Measurements from ENCODE around the gene CDH19.

CDH19 gene, protein sequence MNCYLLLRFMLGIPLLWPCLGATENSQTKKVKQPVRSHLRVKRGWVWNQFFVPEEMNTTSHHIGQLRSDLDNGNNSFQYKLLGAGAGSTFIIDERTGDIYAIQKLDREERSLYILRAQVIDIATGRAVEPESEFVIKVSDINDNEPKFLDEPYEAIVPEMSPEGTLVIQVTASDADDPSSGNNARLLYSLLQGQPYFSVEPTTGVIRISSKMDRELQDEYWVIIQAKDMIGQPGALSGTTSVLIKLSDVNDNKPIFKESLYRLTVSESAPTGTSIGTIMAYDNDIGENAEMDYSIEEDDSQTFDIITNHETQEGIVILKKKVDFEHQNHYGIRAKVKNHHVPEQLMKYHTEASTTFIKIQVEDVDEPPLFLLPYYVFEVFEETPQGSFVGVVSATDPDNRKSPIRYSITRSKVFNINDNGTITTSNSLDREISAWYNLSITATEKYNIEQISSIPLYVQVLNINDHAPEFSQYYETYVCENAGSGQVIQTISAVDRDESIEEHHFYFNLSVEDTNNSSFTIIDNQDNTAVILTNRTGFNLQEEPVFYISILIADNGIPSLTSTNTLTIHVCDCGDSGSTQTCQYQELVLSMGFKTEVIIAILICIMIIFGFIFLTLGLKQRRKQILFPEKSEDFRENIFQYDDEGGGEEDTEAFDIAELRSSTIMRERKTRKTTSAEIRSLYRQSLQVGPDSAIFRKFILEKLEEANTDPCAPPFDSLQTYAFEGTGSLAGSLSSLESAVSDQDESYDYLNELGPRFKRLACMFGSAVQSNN

DNA sequence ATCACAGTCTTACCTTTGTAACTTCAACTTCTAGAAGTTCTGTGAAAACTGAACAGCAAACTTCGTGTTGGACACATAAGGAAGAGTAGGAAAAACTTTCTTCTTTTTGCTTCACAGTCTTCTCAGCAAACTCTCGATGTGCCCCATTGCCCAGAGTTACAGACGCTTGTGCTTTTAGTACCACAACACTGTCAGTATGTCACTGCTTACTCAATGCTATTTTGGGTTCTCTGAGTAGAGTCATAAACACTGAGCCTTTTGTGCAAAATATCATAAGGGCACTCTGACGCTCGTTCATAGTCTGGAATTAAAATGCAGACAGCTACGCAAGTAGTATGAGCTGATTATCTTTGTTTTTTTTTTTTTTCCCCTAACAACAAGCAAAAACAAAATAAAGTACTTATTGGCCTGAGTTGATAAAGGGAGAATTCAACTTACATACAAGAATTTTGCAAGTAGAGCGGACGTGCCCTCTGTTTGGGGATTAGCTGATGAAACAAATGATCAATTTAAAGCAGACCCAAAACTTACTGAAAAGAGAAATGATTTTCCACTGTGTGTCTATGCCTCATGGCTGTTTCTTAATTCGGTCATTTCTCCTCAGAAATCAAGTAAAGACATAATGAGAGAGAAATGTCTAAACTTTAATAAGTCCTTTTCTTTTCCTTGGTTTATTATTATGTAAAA, at the start of gene CDH19:
TSS of gene CDH19 (minus strand) at position 150 of the 687 bp plus-strand sequence. CDS start 31,886 bp downstream, outside the sequence.
- no peak for DNase-seq (ENCODE audit: low spot score)

DNA sequence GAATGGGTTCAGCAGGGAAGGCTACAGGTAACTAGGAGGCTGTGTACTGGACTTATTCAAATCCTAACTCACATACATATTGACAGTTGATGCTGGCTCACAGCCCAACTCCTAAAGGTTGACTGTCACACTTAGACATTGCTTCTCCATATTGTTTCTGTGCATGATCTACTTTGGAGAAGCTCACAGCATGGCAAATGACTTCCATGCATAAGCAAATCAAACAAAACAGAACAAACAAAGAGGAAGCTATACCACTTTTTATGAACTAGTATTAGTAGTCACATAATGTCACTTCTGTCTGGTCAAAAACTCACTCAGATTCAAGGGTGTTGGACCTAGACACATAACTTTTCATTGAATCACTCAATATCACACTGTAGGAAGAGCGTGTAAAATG, 43.8 kb upstream of the CDH19 start:
- no peak for DNase-seq (ENCODE audit: low spot score)

DNA sequence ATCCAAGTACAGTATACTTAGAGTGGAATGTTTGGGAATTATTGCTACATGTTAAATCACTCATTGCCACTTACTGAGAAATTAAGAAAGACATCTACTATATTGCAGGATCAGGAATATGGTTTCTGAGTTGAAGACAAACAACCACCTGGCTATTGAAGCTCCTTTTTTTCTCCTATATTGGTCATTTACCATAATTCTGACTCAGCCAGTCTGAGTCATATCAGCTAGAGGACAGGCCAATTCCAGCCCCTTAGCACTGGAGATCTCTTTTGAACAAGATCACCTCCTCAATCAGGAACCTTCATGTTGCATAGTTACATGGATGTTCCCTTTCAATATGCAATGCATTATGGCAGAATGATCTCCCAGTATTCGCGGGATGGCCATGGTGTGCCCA, 42.7 kb upstream of the CDH19 start:
- DNase-seq (ENCODE audit: low spot score): no peak

DNA sequence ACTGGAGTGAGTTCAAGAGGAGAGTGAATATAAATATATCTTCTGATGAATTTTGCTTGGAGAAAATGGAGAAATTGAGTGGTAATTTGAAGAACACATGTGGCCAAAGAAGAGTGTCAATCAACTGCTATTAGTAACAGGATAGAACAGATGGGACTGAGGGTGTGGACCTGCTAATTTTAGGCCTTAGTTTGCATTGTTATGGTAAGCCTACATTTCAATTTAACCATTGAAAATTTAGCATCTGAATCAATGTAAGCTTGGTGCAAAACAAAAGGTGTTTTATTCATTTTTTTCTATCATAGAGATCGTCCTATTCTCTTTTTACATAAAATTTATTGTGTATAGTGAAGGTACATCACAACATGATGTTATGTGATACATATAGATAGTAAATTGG, 42.1 kb upstream of the CDH19 start:
- no peak for DNase-seq (ENCODE audit: low spot score)

DNA sequence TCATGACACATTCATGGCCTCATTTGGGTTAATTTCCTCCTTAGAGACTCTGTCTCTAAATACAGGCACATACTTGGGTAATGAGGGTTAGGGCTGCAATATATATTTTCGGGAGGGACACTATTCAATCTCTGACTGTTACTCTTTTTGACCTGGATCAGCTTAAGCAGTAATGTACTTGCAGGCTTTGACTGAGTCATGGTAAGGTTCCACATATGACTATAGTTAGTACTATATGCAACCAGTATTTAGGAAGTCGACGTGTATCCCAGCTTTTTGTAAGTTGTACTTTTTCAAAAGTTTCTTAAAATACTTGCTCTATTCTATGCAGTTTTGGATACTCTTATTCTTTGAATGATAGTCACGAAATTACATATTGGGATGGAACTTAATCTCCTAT, 37.2 kb upstream of the CDH19 start:
- no peak for DNase-seq (ENCODE audit: low spot score)

DNA sequence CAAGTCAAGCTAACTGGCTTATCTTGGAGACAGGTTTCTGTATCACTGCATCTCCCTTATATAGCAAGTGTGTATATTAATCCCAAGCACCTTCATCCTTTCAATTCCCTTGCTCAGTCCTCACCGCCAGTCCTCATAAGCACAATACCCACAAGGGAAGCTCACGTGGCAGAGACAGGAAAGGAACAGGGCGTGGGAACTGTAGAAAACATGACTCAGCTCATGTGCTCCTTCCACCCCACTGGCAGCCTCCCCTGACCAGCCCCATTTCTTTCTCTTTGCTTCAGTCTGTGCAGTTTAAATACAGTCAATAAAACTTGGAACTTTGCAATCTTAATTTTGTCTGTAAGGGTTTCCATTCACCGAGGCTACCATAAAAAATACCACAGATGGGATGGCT, 36.5 kb upstream of the CDH19 start:
- no peak for DNase-seq (ENCODE audit: low spot score)

DNA sequence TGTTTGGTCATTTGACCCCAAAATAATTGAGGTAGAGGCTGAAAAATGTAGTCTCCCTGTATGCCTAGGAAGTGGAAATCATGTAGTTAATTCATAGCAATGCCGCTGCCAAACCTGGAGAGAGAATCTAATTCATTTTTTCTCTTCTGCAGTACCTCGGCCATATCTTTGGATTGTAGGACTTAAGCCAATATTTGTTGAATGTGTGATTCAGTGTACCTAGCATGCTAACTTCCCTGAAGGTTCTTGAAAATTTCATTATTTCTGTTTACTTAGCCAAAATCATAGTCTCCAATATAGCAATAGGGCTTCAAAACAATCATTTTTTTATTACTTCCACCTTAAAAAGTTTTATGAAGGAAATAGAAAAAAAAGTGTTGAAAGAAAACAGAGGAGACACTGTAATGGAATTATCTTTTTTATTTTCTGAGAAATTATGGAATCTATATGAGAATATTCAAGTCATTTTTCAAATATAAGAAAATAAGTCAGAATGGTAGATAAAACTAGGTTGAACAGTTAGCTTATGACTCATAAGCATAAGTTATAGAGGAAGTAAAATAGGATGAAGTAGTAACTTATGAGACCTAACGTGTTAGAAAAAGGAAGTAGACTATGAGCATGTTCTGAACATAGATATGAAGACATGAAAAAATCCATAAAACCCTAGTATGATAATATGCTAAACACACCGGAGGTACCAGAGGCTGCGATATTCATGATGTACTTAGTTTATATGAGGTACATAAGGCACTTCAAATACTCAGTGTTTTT, 35.2 kb upstream of the CDH19 start:
- DNase-seq (ENCODE audit: low spot score): no peak

DNA sequence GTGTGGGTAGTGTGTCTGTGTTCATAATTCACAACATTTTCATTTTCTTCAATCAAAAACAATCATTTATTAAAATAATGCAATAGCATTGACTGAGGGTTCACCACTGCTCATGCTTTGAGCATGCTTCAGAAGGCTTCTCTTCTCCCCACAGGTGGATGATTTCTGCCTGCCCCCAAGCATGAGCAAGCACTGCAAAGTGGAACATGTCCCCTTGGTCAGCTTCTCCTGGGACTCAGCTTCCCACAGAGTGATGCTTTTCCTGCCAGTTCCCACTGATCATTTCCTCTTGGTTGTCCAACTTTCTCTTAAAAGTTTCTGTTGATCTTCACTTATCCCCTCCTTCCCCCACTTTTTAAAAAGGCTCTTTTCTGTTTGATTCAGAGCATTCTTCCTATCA, 31.5 kb upstream of the CDH19 start:
- no peak for DNase-seq (ENCODE audit: low spot score)

DNA sequence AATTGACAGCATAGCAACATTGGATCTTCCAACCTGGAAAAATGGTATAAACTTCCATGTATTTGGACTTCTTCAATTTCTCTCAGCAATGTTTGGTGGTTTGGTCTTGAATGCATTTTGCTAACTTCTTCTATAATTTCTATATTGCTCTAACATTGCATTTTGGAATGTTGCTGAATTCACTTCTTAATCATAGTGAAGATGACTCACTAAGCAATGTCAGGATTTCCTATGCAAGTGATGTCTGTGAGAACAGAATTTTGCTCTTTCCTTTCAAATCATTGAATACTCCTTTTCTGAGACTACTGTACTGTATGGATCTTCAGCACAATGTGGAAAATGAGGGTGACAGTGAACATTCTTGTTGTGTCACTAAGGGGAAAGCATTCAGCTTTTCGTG, 28.9 kb upstream of the CDH19 start:
- no peak for DNase-seq (ENCODE audit: low spot score)

DNA sequence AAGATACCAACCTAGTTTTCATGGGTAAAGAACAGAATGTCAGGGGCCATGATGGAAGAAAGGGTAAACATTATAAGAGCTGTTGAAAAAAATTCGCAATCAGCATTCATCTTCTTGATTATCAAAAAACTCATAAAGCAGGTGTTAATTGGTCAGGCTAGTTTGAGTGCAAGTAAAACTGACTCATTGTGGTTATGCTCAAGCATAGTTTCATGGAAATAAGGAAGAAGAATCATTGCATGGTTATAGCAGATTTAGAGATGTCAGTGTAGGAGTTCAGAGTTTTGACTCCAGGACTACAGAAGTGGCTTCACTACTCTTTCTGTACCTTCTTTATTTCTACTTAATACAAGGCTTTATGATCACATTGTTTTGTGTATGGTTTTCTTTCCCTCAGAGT, 26.9 kb upstream of the CDH19 start:
- no peak for DNase-seq (ENCODE audit: low spot score)

DNA sequence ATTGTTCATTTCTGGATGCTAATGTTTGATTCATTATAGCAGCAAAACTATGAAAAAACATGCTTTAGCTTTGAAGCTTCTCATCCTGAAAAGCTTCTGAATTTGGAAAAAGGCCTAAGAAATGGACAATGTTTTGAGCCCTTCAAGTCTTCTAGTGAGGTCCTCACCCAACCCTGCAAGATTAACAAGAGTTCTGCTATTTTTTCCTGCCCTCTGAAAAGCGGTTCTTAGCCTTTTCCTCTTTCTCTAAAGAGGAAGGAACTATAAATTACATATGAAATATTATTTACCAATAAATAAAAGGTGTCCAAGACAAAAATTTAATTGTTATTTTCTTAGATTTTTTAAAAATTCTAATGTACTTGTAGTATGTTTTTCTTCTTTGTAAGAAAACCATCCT, 19.9 kb upstream of the CDH19 start:
- DNase-seq (ENCODE audit: low spot score): no peak

DNA sequence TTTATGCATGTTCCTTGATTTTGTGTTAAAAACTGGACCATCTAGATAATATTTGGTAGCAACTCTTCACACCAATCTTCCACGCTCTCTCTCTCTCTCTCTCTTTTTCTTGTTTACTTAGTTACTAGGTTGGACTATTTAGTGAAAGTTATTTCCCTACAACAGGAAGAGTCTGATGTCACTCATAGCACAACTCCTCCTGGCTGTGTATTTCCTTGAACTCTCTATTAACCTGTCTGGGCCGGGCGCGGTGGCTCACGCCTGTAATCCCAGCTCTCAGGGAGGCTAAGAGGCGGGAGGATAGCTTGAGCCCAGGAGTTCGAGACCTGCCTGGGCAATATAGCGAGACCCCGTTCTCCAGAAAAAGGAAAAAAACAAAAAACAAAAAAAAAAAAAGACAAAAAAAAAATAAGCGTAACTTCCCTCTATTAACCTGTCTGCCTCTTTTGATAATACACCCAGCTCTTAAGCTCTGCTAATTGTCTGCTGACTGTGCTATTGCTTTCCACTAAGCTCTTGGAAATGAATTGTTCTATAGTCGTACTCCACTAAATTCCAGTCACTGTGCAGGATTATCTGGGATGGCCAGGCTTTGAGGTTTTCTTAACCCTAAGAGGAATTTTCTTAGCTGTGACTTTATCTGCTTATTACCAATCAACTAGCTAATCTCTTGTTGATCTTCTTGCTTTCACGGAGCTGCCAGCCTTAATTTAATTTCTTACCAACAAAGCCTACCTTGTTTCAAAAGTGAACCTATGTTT, 18.1 kb upstream of the CDH19 start:
- DNase-seq (ENCODE audit: low spot score): no peak

DNA sequence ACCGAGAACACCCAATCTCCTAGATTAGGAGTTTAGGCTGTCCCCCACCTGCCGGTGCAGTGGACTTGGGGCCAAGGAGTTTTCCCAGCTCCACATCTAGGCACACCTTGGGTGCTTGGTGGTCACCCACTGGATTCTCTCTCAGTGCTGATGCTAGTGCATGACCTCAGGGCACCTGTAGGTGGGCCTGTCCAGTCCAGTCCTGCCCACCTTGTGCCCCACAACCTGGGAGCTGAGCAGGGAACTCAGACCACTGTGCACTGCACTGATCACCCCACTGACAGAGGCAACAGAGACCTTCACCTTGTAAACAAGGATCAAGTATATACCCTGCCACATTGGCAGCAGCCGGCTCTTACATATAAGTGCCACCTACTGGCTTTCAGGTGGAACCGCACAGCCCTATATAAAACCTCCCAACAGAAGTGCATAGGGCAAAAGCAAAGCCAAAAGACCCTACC, 12.7 kb upstream of the CDH19 start:
- no peak for DNase-seq (ENCODE audit: low spot score)

DNA sequence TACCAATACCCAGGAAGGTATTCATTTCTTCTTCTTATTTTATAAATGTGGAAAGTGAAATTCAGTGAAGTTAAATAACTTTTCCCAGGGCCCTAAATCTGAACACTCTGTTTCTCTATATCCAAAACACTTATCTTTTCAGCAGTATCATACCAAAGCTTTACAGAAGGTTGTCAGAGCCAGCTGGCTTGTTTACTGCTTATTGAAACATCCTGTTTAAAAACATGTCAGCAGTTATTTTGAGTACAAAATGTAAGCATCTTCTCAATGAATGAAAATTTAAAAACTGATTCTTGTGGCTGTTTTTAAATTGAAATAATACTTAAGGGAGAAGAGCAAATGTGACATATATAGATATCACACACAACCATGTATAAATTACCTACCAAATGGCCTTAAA, 11.3 kb upstream of the CDH19 start:
- DNase-seq (ENCODE audit: low spot score): no peak

DNA sequence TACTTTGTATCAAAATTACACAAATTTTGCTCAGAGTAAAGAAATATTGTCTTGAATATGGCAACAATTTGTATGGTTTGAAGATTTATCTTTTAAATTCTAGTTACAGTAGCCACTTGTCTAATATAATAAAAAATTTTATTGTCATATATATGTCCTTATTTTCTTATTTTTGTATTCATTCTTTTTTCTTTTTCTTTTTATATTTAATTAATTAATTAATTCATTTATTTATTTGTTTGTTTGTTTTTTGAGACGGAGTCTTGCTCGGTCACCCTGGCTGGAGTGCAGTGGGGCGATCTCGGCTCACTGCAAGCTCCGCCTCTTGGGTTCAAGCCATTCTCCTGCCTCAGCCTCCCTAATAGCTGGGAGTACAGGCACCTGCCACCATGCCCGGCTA, 3.7 kb upstream of the CDH19 start:
- DNase-seq (ENCODE audit: low spot score): no peak

DNA sequence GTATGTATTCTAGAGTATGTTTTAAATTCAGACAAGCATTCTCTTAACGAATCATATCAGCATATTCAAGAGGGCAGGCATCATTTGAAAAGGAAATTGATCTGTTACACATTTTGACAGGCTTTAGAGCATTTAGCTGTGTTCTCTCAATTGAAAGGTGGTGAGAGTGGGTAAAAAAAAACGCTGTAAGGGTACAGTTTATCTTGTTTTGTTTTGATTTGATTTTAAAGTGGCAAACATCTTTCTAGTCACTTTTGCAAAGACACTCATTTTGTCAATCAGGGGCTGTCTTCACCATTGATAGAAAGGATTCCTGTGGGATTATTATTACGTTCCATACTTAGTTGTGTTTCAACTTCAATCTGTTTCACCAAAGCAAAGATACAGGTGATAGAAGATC, 2.2 kb downstream of the CDH19 start:
- DNase-seq (ENCODE audit: low spot score): no peak

DNA sequence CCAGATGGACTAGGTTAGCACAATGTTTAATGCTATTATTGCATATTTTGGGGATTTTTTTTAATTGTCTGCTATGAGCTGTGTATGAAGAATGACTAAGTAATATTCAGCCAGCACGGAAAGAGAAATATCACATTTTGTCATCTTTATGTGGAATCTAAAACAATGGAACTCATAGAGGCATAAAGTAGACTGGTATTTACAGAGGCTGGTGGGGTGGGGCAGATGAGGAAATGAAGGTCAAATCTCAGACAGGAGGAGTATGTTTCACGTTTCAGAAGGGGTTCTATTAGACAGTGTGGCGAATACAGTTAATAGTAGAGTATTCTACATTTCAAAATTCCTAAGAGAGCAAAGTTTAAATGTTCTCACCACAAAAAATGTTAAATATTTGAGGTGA, 4.7 kb downstream of the CDH19 start:
- no peak for DNase-seq (ENCODE audit: low spot score)

DNA sequence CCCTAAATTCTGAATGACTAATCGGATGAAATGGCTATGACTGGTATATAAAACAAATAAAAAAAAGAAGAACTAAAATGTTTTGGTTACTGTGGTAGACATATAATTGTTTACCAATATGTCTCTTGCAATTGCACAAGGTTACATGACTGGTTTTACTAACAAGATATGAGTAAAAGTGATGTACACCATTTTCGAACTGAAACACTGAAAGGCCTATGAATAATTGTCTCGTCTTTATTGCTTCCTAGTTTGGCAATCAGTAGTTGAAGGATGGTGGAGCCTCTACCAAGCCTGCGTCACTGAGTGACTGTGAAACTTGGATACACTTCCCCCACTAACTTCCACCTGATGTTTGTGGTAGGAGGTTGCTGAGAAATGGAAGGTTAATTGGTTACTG, 16.5 kb downstream of the CDH19 start:
- no peak for DNase-seq (ENCODE audit: low spot score)

DNA sequence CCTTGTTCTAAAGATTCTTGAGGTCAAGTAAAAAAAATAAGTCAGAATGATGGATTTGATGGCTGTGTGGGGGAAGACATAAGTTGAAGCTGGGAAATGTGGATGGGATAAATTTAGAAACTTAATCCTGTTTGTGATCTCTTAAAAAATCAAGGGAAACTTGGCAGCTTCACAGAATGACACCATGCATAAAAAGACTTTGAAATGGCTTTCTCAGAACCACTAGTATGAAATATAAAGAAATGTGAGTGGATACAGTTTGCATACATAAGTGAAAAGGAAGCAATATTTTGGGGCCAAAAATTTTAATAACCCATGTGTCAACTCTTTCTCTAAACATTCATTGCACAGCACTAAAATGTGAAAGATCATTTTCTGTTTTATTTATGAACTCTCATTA, 21.7 kb downstream of the CDH19 start:
- DNase-seq (ENCODE audit: low spot score): no peak

DNA sequence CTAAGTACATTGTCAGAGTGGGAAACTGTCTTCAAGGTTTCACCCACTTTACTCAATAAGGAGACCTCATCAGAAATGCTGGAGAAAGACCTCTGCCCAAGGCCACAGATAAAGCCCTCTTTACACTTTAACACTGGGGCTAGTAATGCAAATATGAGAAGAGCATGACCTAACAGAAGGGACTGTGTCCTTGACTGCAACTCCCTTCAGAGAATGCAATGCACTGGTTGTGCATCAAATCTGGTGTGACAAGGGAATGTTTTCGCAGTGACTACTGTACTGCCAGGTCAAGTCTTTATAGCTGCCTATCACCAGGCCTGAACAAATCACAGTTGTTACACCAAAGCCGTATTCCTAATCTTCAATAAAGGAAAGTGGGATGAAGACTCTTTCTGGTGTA, 28.6 kb downstream of the CDH19 start:
- no peak for DNase-seq (ENCODE audit: low spot score)

DNA sequence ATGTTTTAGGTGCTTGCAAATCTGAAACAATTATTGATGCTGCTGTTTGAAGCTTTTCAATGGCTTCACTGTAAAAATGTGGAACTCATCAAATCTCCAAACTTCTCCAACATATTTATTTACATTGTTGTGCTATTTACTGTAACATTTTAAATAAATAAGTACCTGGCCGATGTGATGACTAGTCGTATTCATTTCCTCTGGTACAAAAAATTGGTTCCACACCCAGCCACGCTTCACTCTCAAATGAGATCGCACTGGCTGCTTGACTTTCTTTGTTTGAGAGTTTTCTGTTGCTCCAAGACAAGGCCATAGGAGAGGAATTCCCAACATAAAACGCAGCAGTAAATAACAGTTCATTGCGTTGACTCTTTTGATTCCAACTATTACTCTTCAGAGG, 32.0 kb downstream of the CDH19 start:
- no peak for DNase-seq (ENCODE audit: low spot score)
